ENCODE data around the gene GFY.

GFY gene, protein sequence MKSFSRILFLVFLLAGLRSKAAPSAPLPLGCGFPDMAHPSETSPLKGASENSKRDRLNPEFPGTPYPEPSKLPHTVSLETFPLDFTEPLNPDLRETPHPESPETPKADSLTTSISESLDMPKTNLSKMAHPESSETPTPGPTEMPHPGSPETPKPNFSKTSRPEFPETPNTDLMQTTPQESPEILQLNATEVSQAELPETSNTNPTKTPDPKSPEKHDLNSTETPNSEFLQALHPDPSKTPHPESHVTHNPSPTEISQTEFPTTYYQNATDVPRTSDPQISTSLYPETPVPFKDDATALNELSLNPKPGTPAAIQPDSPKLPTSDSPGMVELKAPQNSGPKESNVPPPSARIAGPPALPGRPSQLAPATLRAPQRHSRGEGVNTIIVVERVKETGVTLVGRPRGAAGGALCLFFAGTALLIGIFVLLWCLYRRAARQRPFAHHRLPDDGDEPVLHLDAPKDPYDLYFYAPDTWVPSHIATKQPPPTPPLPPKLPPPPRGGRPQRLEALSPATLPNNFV

GRCh38 chr19:49425178-49425577 is at the start of gene GFY:
Gene GFY, plus strand, starts transcription at chr19:49425388. Its CDS starts 1,043 bp downstream, at chr19:49426431.
- no peak for DNase-seq

GRCh38 chr19:49378512-49378911 is 46.7 kb upstream of the GFY start:
- no peak for DNase-seq

DNA sequence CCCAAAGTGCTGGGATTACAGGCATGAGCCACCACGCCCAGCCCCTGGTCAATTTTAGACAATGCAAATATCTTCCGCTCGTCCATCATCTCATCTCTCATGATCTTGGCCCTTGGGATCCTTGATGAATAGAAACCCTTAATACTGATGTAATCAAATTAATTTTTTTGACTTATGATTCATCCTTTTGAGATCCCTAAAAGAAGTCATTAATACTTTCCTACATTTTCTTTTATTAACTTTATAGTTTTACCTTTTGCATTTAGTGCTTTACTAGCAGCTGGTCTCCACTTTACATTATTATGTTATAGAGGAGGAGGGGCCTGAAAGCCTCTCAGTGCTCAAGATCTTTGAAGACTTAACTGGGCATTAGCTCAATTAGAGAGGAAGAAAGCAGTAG is 44.8 kb upstream of the GFY start:
- no peak for DNase-seq

GRCh38 chr19:49382639-49383038 is 42.5 kb upstream of the GFY start:
- no peak for DNase-seq

- DNase-seq, result no peak
These were observed 41.6 kb upstream of the GFY start for GRCh38 chr19:49383599-49383998.

DNA sequence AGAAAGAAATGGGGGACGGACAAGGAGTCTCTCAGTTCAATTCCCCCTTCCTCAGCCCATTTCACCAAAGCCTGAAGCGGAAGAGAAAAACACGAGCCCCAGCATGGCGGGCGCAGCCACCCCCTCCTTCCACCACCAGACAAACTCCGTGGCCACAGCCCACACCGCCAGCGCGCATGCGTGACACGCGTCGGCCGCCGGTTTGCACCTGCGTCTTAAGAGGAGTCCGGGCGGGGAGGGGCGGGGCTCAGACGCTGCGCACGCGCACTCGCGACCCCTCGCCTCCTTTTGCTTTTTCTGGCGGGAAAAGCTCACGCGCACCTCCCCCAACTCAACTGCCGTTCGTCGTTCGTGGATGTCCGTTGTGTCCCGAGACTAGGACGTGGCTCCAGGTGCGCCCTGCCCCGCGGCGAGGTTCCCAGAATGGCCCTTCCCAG is 37.2 kb upstream of the GFY start, which contains the start of gene KASH5:
TSS of gene KASH5 (plus strand) at position 314 of the 437 bp plus-strand sequence. CDS start 2,635 bp downstream, outside the sequence.
- DNase-seq, result peak; percentile 66

GRCh38 chr19:49389406-49389805 is 35.8 kb upstream of the GFY start:
- DNase-seq, result no peak

GRCh38 chr19:49390131-49390928 is 34.9 kb upstream of the GFY start:
- DNase-seq, result no peak

- no peak for DNase-seq
These were observed 34.2 kb upstream of the GFY start for GRCh38 chr19:49390929-49391359.

DNA sequence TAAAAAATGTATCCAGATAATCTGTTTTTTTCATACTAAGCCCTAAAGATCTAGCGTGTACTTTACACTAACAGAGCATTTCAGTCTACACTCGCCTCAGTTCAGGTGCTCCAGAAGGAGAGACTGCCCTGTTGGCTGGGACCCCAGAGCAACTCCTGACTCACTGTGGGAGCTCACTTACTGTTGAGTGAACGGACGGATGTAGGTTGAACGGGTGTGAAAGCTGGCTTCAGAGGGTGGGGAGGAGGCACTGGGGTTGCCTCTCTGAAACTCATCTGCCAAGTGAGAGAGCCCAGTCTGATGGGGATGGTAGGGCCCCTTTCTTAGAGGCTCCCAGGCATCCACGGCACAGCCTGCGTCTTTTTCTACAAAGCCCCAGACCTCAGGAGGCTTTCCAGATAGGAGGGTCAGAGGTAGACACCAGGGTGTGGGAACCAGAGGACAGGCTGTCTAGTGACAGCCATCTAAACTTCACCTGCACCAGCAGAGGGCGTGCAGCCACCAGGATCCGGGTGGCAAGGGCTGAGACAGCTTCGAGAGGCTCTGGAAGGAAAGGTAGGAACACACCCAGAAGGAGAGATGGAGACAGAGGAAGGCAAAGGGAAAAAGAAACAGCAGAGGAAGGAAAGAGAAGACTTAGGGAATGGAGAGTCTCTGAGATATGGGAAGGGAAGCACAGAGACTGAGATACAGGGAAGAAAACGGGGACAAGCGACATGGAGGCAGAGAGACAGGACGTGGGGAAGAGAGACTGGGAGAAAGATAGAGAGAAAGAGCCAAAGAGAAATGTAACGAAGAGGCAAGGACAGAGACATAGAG is 33.4 kb upstream of the GFY start:
- DNase-seq, result peak; percentile 85

- no peak for DNase-seq
These were observed 31.3 kb upstream of the GFY start for GRCh38 chr19:49393881-49394280.

DNA sequence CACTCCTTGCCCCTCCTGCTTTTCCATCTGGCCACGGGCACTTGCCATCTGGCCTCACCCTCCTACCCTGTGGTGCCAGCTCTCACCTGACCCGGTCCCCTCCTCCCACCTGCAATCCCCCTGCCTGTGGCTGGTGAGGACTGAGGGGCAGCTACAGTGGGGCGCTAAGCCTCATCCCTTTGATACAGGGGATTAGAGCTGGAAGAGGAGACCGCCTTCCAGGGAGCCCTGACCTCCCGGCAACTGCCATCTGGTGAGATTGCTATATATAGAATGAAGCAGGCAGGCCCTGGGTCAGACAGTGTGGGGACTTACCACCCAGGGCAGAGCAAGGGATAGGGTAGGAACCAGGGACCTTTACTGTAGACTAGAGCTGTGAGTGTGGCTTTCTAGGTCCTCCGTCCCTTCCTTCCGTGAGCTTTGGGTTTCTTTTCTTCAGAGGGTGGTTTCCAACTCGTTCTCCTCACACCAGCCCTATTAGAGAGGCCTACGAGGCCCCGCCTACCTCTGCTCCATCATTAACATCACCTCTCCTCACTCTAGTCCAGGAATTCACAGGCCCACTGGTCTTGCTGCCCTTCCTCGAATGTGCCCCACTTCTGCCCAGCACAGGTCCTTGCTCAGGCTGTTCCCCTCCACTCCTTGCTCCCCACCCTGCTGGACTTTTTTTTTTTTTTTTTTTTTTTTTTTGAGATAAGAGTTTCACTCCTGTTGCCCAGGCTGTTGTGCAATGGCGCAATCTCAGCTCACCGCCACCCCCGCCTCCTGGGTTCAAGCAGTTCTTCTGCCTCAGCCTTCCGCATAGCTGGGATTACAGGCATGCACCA is 29.4 kb upstream of the GFY start:
- DNase-seq, result no peak

- DNase-seq, result no peak
These were observed 28.3 kb upstream of the GFY start for GRCh38 chr19:49396738-49397505.

DNA sequence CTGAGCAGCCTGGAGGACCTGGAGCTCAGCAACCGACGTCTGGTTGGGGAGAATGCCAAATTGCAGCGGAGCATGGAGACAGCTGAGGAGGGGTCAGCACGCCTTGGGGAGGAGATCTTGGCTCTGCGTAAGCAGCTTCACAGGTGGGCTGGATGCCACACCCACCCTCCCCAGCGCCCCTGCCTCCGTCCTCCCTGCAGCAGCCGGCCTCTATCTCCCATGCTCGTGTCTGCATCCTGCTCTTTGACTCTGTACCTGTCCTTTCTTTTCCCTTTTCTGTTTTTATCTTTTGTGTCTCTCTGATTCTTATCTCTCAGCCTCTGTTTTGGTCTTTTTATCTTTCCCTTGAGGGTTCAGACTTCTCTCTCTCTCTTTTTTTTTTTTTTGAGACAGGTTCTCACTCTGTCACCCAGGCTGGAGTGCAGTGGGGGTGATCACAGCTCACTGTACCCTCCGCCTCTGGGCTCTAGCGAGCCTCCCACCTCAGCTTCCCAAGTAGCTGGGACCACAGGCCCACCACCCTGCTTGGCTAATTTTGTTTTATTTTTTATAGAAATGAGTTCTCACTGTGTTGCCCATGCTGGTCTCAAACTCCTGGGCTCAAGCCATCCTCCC is 27.1 kb upstream of the GFY start:
- no peak for DNase-seq

GRCh38 chr19:49398931-49399330 is 26.3 kb upstream of the GFY start:
- no peak for DNase-seq

DNA sequence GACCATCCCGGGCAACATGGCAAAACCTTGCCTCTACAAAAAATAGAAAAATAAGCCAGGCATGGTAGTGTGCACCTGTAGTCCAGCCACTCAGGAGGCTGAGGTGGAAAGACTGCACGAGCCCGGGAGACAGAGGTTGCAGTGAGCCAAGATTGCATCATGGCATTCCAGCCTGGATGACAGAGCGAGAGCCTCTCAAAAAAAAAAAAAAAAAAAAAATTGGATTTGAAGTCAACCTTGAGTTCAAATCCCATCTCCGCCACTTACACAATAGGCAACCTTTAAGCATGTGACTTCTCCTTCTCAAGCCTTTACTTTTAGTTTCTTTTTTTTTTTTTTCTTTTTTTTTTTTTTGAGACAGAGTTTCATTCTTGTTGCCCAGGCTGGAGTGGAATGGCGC is 25.2 kb upstream of the GFY start:
- DNase-seq, result no peak

- no peak for DNase-seq
These were observed 21.6 kb upstream of the GFY start for GRCh38 chr19:49403404-49404187.

DNA sequence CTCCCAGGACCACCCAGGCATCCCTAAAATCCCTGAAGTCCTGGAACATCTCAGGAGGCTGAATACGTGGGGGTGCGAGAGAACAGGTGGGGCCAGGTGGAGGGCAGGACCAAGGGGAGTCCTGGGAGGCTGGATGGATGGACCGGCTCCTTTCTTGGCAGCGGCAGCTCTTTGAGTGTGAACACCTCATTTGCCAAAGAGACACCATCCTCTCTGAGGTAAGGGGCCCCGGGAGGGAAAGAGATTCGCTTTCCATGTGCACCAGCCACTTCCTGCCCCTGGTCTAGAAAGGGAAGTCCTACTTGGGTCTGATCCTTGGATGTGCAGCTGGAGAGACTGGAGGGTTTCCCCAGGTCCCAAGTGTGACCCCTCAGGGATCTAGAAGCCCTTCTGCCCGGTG is 18.1 kb upstream of the GFY start:
- DNase-seq, result no peak

DNA sequence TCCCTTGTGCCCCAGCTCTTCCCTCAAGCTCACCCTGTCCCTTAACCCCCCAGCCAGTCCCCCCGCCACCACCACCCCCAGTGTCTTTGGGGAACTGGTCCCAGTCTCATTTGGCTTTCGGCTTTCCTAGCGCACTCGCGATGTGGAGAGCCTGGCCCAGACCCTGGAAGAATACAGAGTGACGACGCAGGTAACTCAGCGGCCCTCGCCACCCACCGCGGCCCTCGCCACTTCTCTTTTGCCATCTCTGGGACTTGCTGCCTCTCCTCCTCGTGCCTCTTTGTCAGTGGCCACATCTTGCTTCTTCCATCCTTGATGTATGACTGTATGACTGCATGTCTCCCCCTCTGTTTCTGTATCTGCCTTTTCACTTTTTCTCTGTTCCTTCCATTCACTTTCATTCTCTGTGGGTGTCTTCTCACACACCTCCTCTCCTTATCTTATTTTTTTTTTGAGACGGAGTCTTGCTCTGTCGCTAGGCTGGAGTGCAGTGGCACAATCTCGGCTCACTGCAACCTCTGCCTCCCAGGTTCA is 17.6 kb upstream of the GFY start:
- DNase-seq, result no peak
